ENCODE results near the gene ACOT9.

- TF ChIP-seq GATA1 (IDR thresholded peaks at IDR 0.05; ENCODE audit: low read depth, low read length), result no peak
- no peak for TF ChIP-seq POLR2A (IDR thresholded peaks at IDR 0.05; ENCODE audit: low read length)
Observed at GRCh38 chrX:23766650-23767551, 23.8 kb upstream of the ACOT9 start.

Measured in erythroblast (primary cell).